ENCODE measurements around the gene MYO6.

DNA sequence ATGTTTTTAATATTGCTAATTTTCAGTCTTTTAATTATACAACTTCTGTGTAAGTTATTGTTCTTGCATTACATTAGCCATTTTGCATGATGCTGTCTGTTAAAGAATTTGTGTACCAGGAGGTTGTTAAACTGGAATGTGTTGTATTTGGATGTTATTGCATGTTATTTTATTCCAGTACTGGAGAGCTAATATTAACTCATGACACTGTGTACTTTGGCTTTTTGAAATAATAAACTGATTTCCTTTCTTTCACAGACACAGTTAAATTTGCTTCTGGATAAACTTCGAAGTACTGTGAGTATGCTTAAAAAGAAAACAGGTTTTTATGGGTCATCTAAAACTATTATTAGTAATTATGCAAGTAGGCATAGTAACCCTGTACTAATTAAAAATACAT, 121.3 kb downstream of the MYO6 start:
- TF ChIP-seq, protein P1, sequence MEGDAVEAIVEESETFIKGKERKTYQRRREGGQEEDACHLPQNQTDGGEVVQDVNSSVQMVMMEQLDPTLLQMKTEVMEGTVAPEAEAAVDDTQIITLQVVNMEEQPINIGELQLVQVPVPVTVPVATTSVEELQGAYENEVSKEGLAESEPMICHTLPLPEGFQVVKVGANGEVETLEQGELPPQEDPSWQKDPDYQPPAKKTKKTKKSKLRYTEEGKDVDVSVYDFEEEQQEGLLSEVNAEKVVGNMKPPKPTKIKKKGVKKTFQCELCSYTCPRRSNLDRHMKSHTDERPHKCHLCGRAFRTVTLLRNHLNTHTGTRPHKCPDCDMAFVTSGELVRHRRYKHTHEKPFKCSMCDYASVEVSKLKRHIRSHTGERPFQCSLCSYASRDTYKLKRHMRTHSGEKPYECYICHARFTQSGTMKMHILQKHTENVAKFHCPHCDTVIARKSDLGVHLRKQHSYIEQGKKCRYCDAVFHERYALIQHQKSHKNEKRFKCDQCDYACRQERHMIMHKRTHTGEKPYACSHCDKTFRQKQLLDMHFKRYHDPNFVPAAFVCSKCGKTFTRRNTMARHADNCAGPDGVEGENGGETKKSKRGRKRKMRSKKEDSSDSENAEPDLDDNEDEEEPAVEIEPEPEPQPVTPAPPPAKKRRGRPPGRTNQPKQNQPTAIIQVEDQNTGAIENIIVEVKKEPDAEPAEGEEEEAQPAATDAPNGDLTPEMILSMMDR (IDR thresholded peaks at IDR 0.05): no peak
- no peak for TF ChIP-seq POLR2A (IDR thresholded peaks at IDR 0.05)

Data from adrenal gland (tissue), 5 donors.